Liver (tissue), 9 donors: ENCODE measurements around the gene MICAL3. TPM values are rescaled to one million over a fixed set of nuclear protein-coding genes. Genes with fewer than 3 reads are reported as not detected.
A peak's percentile ranks its signal among the peaks of the same experiment; 100 is the strongest.

ENCODE experiments used
- DNase-seq: peaks from one replicate; pipeline ENCODE4 v3.0.0-alpha.2; 2017; ENCODE audit warnings: low spot score
- H3K27ac ChIP-seq, 2 donors: one replicate each; pipeline ENCODE4 v1.7.0; 2013; ENCODE audit warnings: inconsistent platforms in 2 of 2, low read length in 2 of 2, control low read depth in 1 of 2, low read depth in 1 of 2, mild to moderate bottlenecking in 1 of 2
- H3K27me3 ChIP-seq, 4 donors: one replicate each; pipeline versions ENCODE4 v1.6.1 to v1.7.0; 2013; ENCODE audit warnings: low read length in 3 of 4, inconsistent platforms in 1 of 4, mild to moderate bottlenecking in 1 of 4, moderate library complexity in 1 of 4; ENCODE audit not compliant: control insufficient read depth in 4 of 4, insufficient read depth in 4 of 4
- H3K36me3 ChIP-seq, 4 donors: one replicate each; pipeline versions ENCODE4 v1.6.1 to v1.7.0; 2013; ENCODE audit warnings: low read length in 3 of 4, mild to moderate bottlenecking in 3 of 4, low read depth in 1 of 4, moderate library complexity in 1 of 4; ENCODE audit not compliant: control insufficient read depth in 4 of 4, insufficient read depth in 3 of 4
- H3K4me1 ChIP-seq, 4 donors: one replicate each; pipeline versions ENCODE4 v1.6.1 to v1.7.0; 2013; ENCODE audit warnings: low read length in 3 of 4, mild to moderate bottlenecking in 3 of 4, moderate library complexity in 1 of 4; ENCODE audit not compliant: control insufficient read depth in 4 of 4, insufficient read depth in 4 of 4
- H3K4me3 ChIP-seq, 3 donors: one replicate each; pipeline versions ENCODE4 v1.6.1 to v1.7.0; 2013; ENCODE audit warnings: low read length in 3 of 3, control low read depth in 1 of 3, low read depth in 1 of 3, mild to moderate bottlenecking in 1 of 3
- H3K9ac ChIP-seq, 2 donors: one replicate each; pipeline ENCODE4 v1.7.0; 2013; ENCODE audit warnings: low read length in 2 of 2, mild to moderate bottlenecking in 2 of 2, moderate library complexity in 2 of 2, control low read depth in 1 of 2, low read depth in 1 of 2
- H3K9me3 ChIP-seq, 4 donors: one replicate each; pipeline versions ENCODE4 v1.6.1 to v1.7.0; 2013; ENCODE audit warnings: low read length in 3 of 4; ENCODE audit not compliant: control insufficient read depth in 4 of 4
- ATF3 ChIP-seq: IDR thresholded peaks from 2 replicates; pipeline ENCODE4 v1.6.1; 2016; ENCODE audit warnings: antibody characterized with exemption
- CTCF ChIP-seq: fragments of 150-350 bp; IDR thresholded peaks from 2 replicates; pipeline ENCODE4 v1.5.1; 2017; ENCODE audit warnings: improper control_type of control experiment, low read depth, low read length; ENCODE audit not compliant: missing input control
- EGR1 ChIP-seq, 2 donors: IDR thresholded peaks; 2 replicates each; pipeline ENCODE4 v1.6.1; 2016 to 2018; ENCODE audit warnings: antibody characterized with exemption in 2 of 2, low read depth in 2 of 2
- FOXA1 ChIP-seq: IDR thresholded peaks from 2 replicates; pipeline ENCODE4 v1.6.1; 2016; ENCODE audit warnings: antibody characterized with exemption
- FOXA2 ChIP-seq: IDR thresholded peaks from 2 replicates; pipeline ENCODE4 v1.6.1; 2016; ENCODE audit warnings: antibody characterized with exemption
- GABPA ChIP-seq, 2 donors: IDR thresholded peaks in 1 of 2; conservative IDR thresholded peaks in 1 of 2; 2 replicates each; pipeline ENCODE4 v1.6.1; 2016; ENCODE audit warnings: antibody characterized with exemption in 2 of 2, mild to moderate bottlenecking in 1 of 2, moderate library complexity in 1 of 2
- HNF4A ChIP-seq, 2 donors: conservative IDR thresholded peaks; 2 replicates each; pipeline ENCODE4 v1.6.1; 2016; ENCODE audit warnings: antibody characterized with exemption in 2 of 2, mild to moderate bottlenecking in 2 of 2
- HNF4G ChIP-seq: IDR thresholded peaks from 2 replicates; pipeline ENCODE4 v1.6.1; 2016; ENCODE audit warnings: antibody characterized with exemption
- JUND ChIP-seq, 2 donors: IDR thresholded peaks; 2 replicates each; pipeline ENCODE4 v1.6.1; 2016; ENCODE audit warnings: antibody characterized with exemption in 2 of 2
- NR2F2 ChIP-seq: IDR thresholded peaks from 2 replicates; pipeline ENCODE4 v1.6.1; 2016; ENCODE audit warnings: antibody characterized with exemption
- RAD21 ChIP-seq, 2 donors: IDR thresholded peaks; 2 replicates each; pipeline ENCODE4 v1.6.1; 2016; ENCODE audit warnings: antibody characterized with exemption in 2 of 2, mild to moderate bottlenecking in 2 of 2
- REST ChIP-seq: IDR thresholded peaks from 2 replicates; pipeline ENCODE4 v1.6.1; 2016; ENCODE audit warnings: antibody characterized with exemption, mild to moderate bottlenecking
- RXRA ChIP-seq, 2 donors: IDR thresholded peaks; 2 replicates each; pipeline ENCODE4 v1.6.1; 2017 to 2018; ENCODE audit warnings: antibody characterized with exemption in 2 of 2, mild to moderate bottlenecking in 1 of 2
- SP1 ChIP-seq: IDR thresholded peaks from 2 replicates; pipeline ENCODE4 v1.6.1; 2018; ENCODE audit warnings: antibody characterized with exemption, mild to moderate bottlenecking
- TAF1 ChIP-seq: conservative IDR thresholded peaks from 2 replicates; pipeline ENCODE4 v1.6.1; 2016; ENCODE audit warnings: antibody characterized with exemption, mild to moderate bottlenecking
- YY1 ChIP-seq: IDR thresholded peaks from 2 replicates; pipeline ENCODE4 v1.6.1; 2016; ENCODE audit warnings: antibody characterized with exemption, mild to moderate bottlenecking
- ZBTB33 ChIP-seq: IDR thresholded peaks from 2 replicates; pipeline ENCODE4 v1.6.1; 2016; ENCODE audit warnings: antibody characterized with exemption
- WGBS: extraction: QIAGEN DNeasy Blood & Tissue Kit; methylation state at CpG from one replicate; pipeline ENCODE4 v1.1.7; 2013; 5-methylcytosine and 5-hydroxymethylcytosine counted together
- polyA plus RNA-seq, 2 donors: library from polyadenylated mRNA; stranded (reverse) in 1 of 2; unstranded in 1 of 2; fragments of 200-250 nt in 1 of 2; fragments of >200 nt in 1 of 2; fragmentation: Nextera tagmentation in 1 of 2; extraction: Ambion mirVana in 1 of 2; gene quantifications; one replicate each; pipeline versions ENCODE4 v1.2.1 to v1.2.3, GENCODE V29; 2013 to 2015
- total RNA-seq, 2 donors: library from RNA; depleted of rRNA; stranded (reverse); fragments of >200 nt; gene quantifications; one replicate each; pipeline ENCODE4 v1.2.3, GENCODE V29; 2014
- TF ChIP-seq, protein P1 (sequence below): IDR thresholded peaks from 2 replicates; pipeline ENCODE4 v1.6.1; 2016; ENCODE audit warnings: antibody characterized with exemption
- donor health status: healthy.
- donor health status: healthy.
- donor health status: healthy.
- donor health status: healthy.
- donor health status: healthy.

Gene MICAL3
- total and polyA plus RNA-seq, 4 donors = 6.4 to 38.4 (median 23.4) TPM

DNA sequence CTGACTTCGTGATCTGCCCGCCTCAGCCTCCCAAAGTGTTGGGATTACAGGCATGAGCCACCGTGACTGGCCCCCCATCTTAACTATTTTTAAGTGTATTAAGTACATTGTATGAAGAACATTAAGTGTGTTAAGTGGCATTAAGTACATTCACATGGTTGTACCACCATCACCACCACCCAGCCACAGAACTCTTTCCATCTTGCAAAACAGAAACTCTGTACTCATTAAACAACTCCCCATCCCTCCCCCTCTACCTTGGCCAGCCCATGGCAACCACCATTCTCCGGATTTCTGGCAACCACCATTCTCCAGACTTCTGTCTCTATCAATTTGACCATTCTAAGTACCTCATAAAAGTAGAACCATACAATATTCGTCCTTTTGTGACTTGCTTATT lies 35.6 kb upstream of the MICAL3 start:
- WGBS = 83% methylated on average over 5 of the region's 5 CpGs
- Histone ChIP-seq H3K36me3 (no peaks in the 10 kb centered on the region), H3K9ac (no peak overlapping the region), H3K9me3 (no peaks in the 10 kb centered on the region), H3K4me3 (no peak overlapping the region), H3K4me1 (peaks cover 5 to 11% (median 7%) of the 10 kb centered on the region in 4 donors), H3K27me3 (no peaks in the 10 kb centered on the region), H3K27ac (peak overlapping the region in 1 of 2 donors; percentile 19)
- no peak for DNase-seq
- TF ChIP-seq ATF3 = no peak
- no peak for TF ChIP-seq GABPA (IDR thresholded peaks at IDR 0.05 in 1 of 2, conservative IDR thresholded peaks at IDR 0.05 in 1 of 2)
- no peak for TF ChIP-seq HNF4G
- TF ChIP-seq, protein P1, sequence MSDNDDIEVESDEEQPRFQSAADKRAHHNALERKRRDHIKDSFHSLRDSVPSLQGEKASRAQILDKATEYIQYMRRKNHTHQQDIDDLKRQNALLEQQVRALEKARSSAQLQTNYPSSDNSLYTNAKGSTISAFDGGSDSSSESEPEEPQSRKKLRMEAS = no peak
- no peak for TF ChIP-seq SP1
- TF ChIP-seq REST = no peak
- TF ChIP-seq JUND (IDR thresholded peaks at IDR 0.05) = no peak
- no peak for TF ChIP-seq HNF4A (conservative IDR thresholded peaks at IDR 0.05)
- no peak for TF ChIP-seq CTCF
- TF ChIP-seq ZBTB33 = no peak
- TF ChIP-seq RXRA (IDR thresholded peaks at IDR 0.05) = no peak
- TF ChIP-seq FOXA2 = no peak
- TF ChIP-seq TAF1 = no peak
- no peak for TF ChIP-seq NR2F2
- TF ChIP-seq YY1 = no peak
- no peak for TF ChIP-seq EGR1 (IDR thresholded peaks at IDR 0.05; ENCODE audit: low read depth in 2 of 2)
- no peak for TF ChIP-seq FOXA1
- TF ChIP-seq RAD21 (IDR thresholded peaks at IDR 0.05) = no peak
